Osteocyte (in vitro differentiated cells): ENCODE measurements around the gene SKIDA1. TPM values are rescaled to one million over a fixed set of nuclear protein-coding genes. Genes with fewer than 3 reads are reported as not detected.

Experiments used
- DNase-seq: peaks from one replicate; pipeline ENCODE4 v3.0.0; 2021; ENCODE audit warnings: mixed read lengths; ENCODE audit not compliant: unreplicated experiment; ENCODE audit errors: extremely low spot score
- H3K27ac Mint-ChIP-seq: one replicate; pipeline ENCODE4 v1.8.0; 2021; ENCODE audit warnings: mild to moderate bottlenecking, mixed read lengths; ENCODE audit not compliant: unreplicated experiment
- H3K27me3 Mint-ChIP-seq: one replicate; pipeline ENCODE4 v1.8.0; 2021; ENCODE audit warnings: mixed read lengths; ENCODE audit not compliant: unreplicated experiment
- H3K36me3 Mint-ChIP-seq: one replicate; pipeline ENCODE4 v1.8.0; 2021; ENCODE audit warnings: mixed read lengths; ENCODE audit not compliant: unreplicated experiment
- H3K4me1 Mint-ChIP-seq: one replicate; pipeline ENCODE4 v1.8.0; 2021; ENCODE audit warnings: mixed read lengths; ENCODE audit not compliant: unreplicated experiment
- H3K4me3 Mint-ChIP-seq: one replicate; pipeline ENCODE4 v1.8.0; 2021; ENCODE audit warnings: mild to moderate bottlenecking, moderate library complexity, mixed read lengths; ENCODE audit not compliant: unreplicated experiment
- H3K9me3 Mint-ChIP-seq: one replicate; pipeline ENCODE4 v1.8.0; 2021; ENCODE audit warnings: mixed read lengths; ENCODE audit not compliant: unreplicated experiment
- total RNA-seq: library from RNA; stranded (reverse); gene quantifications from 2 replicates; pipeline ENCODE4 v1.2.1, GENCODE V29; 2021
- TF ChIP-seq, protein P1 (sequence below): fragments of 200-600 bp; sonication (generic); IDR thresholded peaks from 2 replicates; pipeline ENCODE4 v1.5.0; 2021; ENCODE audit warnings: antibody characterized with exemption, mild to moderate bottlenecking, moderate library complexity

Gene SKIDA1
- total RNA-seq, 1 donor from 2014 or later, result 4.9 TPM

DNA sequence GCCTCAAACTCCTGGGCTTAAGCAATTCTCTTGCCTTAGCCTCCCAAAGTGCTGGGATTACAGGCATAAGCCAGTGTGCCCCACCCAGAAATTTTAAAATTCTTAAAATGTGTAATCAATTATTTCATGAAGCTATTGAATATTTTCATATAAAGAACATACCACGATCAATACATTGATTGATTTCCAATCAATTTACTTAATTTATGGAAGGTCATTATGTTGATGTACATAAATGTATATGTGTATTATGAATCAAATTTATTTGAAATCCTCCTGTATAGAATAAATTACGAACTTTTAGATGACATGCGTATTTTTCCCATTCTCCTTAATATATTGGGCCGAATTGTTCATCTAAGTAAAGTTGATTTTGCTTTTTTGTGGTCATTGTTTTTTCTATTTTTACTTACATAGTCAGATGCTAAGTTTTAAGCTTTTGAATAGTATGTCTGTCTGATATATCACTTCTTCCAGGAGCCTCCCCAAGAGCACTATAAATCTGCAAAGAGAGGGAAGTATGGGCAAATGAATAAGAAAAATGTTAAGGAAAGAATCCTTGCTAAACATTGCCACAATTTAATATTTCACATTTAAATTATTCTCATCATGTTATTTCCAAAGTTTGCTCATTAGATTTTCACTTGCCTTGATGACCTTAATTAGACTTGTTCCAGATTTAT, 35.3 kb downstream of the SKIDA1 start:
- H3K9me3 Mint-ChIP-seq, result no peaks in the 10 kb centered on the region
- no peak overlapping the region for H3K4me3 Mint-ChIP-seq
- DNase-seq, result no peak
- peaks cover 18% of the 10 kb centered on the region for H3K4me1 Mint-ChIP-seq
- no peaks in the 10 kb centered on the region for H3K36me3 Mint-ChIP-seq
- H3K27me3 Mint-ChIP-seq, result no peaks in the 10 kb centered on the region
- TF ChIP-seq, protein P1, sequence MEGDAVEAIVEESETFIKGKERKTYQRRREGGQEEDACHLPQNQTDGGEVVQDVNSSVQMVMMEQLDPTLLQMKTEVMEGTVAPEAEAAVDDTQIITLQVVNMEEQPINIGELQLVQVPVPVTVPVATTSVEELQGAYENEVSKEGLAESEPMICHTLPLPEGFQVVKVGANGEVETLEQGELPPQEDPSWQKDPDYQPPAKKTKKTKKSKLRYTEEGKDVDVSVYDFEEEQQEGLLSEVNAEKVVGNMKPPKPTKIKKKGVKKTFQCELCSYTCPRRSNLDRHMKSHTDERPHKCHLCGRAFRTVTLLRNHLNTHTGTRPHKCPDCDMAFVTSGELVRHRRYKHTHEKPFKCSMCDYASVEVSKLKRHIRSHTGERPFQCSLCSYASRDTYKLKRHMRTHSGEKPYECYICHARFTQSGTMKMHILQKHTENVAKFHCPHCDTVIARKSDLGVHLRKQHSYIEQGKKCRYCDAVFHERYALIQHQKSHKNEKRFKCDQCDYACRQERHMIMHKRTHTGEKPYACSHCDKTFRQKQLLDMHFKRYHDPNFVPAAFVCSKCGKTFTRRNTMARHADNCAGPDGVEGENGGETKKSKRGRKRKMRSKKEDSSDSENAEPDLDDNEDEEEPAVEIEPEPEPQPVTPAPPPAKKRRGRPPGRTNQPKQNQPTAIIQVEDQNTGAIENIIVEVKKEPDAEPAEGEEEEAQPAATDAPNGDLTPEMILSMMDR, result no peak
- no peak overlapping the region for H3K27ac Mint-ChIP-seq

DNA sequence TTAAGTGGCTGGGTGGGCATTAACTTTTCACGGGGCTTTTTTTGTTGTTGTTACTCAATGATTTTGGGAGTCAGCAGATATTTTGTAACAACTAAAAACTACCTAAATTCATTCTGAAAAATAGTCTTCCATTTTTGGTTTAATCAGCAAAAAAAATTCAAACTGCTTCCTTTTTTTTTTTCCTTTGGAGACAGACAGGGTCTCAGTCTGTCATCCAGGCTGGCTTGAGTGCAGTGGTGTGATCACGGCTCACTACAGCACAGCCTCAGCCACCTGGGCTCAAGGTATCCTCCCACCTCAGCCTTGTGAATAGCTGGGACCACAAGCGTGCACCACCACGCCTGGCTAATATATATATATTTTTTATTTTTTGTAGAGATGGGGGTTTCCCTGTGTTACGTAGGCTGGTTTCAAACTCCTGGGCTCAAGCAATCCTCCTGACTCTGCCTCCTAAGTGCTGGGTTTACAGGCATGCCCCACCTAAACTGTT, 36.5 kb downstream of the SKIDA1 start:
- no peaks in the 10 kb centered on the region for H3K9me3 Mint-ChIP-seq
- H3K27me3 Mint-ChIP-seq, result no peaks in the 10 kb centered on the region
- DNase-seq, result peak; percentile 23
- no peak overlapping the region for H3K4me3 Mint-ChIP-seq
- H3K27ac Mint-ChIP-seq, result no peak overlapping the region
- no peaks in the 10 kb centered on the region for H3K36me3 Mint-ChIP-seq
- TF ChIP-seq, protein P1, result no peak
- H3K4me1 Mint-ChIP-seq, result peaks cover 12% of the 10 kb centered on the region

DNA sequence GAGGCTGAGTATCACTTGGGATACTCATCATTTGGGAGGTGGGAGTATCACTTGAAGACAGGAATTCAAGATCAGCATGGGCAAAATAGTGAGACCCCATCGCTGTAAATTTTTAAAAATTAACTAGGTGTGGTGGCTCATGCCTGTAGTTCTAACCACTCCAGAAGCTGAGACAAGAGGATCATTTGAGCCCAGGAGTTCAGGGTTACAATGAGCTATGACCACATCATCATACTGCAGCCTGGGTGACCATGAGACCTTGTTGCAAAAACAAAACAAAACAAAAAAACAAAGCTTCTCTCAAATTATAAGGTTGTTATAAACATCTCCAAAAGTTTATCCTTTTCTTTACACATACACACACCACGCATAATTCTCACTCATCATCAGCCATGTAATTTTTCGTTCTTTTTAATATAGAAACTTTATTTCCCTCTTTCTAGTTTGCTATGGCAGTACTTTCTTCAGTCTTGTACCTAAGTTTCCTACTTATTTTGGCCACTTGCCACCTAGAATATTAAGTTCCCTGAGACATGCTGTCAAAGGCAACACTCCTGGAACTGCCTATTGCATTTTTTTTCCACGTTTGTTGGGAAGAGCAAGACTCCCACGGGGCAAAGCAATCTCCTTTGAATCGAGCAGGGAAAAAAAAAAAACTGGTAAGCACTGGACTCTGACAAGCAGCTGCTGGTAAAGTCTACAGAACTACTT, 37.1 kb downstream of the SKIDA1 start:
- Mint-ChIP-seq H3K27ac (no peak overlapping the region), H3K9me3 (no peaks in the 10 kb centered on the region), H3K4me1 (peaks cover 12% of the 10 kb centered on the region), H3K27me3 (no peaks in the 10 kb centered on the region), H3K4me3 (no peak overlapping the region), H3K36me3 (no peaks in the 10 kb centered on the region)
- TF ChIP-seq, protein P1, result no peak
- DNase-seq, result peak; percentile 48

DNA sequence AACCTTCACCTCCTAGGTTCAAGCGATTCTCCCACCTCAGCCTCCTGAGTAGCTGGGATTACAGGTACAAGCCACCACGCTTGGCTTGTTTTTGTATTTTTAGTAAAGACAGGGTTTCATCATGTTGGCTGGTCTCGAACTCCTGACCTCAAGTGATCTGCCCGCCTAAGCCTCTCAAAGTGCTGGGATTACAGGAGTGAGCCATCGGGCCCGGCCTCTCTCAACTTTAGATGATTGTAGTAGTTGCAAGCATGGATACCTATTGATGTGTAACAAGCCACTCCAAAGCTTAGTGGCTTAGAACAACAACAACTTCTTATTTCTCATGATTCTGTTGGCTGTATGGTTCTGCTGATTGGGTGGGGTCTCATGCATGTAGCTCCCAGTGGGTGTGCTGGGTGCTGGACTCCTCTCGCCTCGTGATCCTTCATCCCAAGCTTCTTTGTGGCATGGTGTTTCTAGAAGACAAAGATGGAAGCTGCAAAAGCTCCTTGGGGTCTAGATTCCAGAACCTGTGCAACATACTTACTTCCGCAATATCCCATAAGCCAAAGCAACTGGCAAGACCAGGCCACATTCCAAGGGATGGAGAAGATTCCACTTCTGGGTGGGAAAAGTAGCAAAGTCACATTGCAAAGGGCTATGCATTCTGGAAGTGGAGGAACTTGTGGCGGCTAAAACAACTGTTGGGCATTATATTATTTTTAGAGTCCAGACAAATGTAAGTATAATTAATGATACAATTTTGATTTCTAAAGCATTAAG, 37.9 kb downstream of the SKIDA1 start:
- H3K27me3 Mint-ChIP-seq, result no peaks in the 10 kb centered on the region
- peak; percentile 36 for DNase-seq
- no peak overlapping the region for H3K27ac Mint-ChIP-seq
- no peaks in the 10 kb centered on the region for H3K36me3 Mint-ChIP-seq
- TF ChIP-seq, protein P1, result no peak
- H3K4me3 Mint-ChIP-seq, result no peak overlapping the region
- H3K9me3 Mint-ChIP-seq, result no peaks in the 10 kb centered on the region
- H3K4me1 Mint-ChIP-seq, result peaks cover 12% of the 10 kb centered on the region

DNA sequence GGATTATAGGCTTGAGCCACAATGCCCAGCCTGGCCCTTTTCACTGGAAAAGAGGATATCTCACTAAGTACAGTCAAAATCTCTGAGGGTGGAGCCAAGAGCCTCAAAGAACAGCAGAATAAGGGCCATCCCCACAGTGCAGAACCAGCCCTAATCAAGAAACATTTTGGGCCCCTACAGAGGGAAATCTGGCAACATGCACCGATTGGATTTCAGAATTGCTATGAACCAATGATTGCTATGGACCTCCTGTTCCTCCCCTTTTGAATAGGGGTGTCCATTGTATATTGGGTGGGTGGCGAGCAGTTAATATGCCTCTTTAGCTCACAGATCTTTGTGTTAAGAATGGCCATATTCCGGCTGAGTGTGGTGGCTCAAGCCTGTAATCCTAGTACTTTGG, 42.7 kb downstream of the SKIDA1 start:
- no peaks in the 10 kb centered on the region for H3K4me1 Mint-ChIP-seq
- no peak overlapping the region for H3K27ac Mint-ChIP-seq
- H3K9me3 Mint-ChIP-seq, result no peaks in the 10 kb centered on the region
- TF ChIP-seq, protein P1, result no peak
- no peak overlapping the region for H3K4me3 Mint-ChIP-seq
- no peak for DNase-seq
- no peaks in the 10 kb centered on the region for H3K27me3 Mint-ChIP-seq
- H3K36me3 Mint-ChIP-seq, result no peaks in the 10 kb centered on the region
